GM18520 (cell line): ENCODE measurements around the gene RNFT2.
"Not testable (repeated sequence)": the region's sequence is repeated elsewhere in the genome, so short reads cannot be mapped to it uniquely, and the experiment has no call there.

Experiments
- ATAC-seq: cut with Tn5 transposase; IDR thresholded peaks from one replicate; pipeline ENCODE4 v1.9.1; 2021; ENCODE audit not compliant: unreplicated experiment

Gene RNFT2

GRCh38 chr12:116710370-116711150 lies 27.6 kb upstream of the RNFT2 start:
- ATAC-seq: no peak

DNA sequence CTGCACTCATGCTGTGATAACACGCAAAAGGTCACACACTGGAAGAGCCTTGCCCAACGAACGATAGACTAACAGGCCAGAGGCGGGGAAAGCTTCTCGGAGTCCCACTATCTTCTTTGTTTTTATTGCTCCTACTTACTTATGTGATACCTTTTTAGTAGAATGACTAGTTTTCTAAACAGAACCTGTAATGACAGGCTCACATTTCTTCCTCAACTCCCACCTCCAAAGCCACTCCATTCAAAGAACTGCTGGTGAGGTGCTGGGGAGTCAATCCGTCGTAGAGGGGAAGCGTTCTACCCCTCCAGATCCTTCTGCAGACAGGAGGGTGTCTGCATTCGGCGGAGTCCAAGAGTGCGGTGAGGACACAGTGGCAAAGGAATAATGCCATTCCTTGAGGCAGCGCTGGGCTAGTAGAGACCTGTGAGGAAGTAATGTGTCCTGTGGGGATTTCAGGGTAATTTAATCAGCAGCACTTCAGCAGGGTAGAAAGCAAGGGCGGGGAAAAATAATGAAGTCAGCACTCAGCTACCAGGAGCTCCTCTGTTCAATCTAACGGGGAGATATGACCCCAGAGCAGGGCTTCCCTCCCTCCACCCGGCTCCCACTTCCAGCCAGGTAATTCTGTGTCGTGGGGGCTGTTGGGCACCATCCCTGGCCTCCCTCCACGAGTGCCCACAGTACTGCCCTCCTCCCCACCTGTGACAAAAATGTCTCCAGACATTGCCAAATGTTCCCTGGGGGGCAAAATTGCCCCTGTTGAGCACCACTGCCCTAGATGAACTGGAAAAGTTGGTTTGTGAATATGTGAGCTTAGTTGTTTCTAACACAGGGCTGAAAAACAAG lies 25.4 kb upstream of the RNFT2 start:
- no peak for ATAC-seq

DNA sequence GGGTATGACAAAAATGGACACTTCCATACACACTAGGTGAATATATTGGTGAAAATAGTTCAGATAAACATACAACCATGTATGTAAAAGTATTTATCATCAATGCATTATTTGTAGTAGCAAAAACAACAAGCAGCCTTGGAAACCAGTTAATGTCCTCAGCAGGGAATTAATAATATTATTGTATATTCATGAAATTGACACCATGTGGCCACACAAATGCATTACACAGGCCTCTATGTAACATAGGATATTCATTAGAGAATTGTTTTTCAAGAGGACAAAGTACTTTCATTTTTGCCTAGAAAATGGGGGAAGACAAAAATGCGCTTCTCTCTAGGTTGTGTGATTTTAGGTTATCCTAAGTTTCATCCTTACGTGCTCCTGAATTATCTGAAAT lies 24.6 kb upstream of the RNFT2 start:
- no peak for ATAC-seq

DNA sequence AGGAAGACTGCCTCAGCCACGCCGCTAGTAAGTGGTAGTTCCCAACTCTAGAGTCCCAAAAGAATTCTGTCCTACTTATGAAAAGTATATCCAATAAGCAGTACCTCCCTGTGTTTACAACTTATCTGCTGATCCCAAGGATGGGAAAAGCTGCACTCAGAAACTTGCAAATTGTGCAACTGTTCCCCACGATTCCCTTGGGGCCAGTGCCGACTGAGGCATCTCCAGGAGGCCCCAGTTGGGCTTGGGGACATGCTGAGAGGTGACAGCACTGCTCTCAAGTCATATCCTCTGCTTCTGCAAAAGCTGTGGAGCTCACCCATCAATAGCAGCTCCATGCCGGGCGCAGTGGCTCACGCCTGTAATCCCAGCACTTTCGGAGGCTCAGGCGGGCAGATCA lies 23.9 kb upstream of the RNFT2 start:
- ATAC-seq: no peak

DNA sequence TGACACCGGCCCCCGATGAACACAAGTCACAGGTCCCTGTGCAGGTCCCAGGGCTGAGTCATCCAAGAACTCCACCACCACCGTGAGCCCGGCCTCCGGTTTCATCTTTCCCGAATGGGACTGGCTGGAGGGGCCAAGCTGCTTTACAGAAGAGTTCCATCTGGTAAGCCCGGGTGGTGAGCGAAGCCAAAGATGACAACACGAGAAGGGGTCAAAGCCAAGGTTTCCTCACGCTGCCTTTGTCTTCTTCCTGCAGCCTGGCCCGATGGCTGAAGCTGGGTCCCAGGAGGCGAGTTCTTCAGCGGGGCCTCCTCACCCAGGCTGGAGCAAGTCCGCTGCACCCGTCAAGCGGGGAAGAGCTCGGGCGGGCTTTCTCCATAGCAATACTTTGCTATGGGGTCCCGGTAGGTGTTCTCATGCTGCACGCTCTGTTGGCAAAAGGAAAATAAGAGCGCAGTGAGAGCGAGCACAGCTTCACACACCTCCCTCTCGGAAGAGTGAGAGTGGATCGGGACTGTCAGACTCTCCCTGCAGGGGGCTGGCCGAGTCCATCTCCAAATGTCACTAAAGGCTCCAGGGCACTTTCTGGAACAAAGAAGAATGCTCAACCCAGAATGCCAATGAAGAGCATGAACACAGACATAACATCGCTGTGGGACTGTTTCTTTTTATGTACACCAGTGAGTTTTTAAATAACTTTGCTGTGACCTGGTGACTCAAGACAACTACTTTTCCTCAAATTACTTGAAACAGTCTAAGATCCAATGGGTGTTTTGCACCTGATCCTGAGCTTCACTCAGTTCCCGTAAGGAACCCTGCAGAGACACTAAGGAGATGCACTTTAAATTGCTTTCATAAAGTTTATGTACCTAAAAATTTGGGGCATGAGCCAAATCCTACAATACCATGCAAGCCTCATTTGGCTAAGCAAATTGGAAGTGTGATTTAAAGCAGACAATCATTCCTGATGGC lies 20.4 kb upstream of the RNFT2 start:
- ATAC-seq: no peak

- ATAC-seq: no peak
Measured at GRCh38 chr12:116718655-116719454, 19.3 kb upstream of the RNFT2 start.

- no peak for ATAC-seq
Measured at GRCh38 chr12:116719731-116720528, 18.2 kb upstream of the RNFT2 start.

DNA sequence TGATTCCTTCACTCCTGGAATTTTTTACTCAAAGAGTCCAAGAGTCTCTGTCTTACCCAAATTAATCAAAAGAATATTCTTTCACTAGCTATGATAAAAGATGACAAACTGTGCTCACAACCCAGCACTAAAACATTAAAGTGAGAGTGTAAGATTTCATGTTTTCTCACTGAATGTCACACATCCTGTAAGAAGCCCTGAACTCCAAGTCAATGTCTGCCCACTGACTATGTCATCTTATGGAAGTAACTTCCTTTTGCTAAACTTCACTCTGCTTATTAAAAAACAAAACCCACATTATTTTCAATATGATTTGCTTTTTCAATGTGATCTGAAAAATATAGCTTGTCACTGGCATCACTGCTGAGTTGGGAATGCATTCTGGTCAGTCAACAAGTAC lies 15.9 kb upstream of the RNFT2 start:
- no peak for ATAC-seq

DNA sequence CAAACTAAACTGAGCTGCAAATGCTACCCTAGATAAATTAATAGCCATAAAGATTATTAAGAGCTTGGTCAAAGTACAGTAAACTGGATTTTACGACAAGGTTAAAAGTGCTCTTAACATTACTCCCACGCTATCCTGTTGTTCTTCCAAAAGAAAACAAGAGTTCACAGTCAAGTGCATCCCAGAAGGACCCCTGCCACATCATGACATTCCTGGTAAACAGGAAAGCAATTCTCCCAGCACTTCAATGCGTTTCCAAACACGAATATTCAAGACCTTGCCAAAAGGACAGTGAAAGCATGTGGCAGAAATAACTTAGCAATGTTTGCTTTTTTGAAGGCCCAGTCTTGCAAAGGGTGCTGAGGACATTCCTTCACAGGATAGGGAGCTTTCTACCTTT lies 11.4 kb upstream of the RNFT2 start:
- ATAC-seq: no peak

DNA sequence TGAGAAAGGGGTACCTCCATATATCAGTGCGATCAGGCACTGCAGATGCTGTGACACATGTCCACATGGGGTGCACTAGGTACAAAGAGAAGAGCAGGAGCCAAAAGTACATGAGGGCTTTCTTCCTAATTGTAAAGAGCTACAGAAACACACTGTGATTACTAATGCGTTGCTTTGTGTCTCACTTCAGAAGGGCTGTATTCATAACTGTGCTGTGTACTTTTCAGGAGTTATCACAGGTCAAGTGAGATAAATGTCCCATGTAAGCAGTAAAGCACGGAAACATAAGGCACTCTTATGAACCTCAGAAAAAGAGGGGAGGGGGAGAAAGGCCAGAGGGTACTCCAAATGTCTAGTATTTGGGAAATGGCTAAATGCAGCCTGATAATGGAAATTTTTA lies 10.9 kb upstream of the RNFT2 start:
- ATAC-seq: no peak

DNA sequence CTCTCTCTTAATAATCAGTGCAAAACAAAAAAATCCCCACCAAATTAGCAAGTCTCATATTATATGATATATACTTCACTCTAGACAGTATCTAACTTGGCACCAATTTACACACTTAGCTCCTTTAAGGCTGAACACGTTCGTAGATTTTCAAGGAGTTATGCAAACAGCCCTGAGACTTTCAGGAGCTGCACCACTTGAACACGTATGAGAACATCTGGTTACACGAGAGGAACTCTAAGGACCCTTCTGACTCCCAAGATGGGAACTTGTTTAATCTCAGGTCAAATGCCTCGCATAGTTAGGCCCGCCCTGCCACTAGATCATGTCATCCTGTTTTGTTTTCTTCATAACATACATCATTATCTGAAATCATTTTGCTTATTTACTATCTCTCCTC lies 10.2 kb upstream of the RNFT2 start:
- ATAC-seq: no peak

DNA sequence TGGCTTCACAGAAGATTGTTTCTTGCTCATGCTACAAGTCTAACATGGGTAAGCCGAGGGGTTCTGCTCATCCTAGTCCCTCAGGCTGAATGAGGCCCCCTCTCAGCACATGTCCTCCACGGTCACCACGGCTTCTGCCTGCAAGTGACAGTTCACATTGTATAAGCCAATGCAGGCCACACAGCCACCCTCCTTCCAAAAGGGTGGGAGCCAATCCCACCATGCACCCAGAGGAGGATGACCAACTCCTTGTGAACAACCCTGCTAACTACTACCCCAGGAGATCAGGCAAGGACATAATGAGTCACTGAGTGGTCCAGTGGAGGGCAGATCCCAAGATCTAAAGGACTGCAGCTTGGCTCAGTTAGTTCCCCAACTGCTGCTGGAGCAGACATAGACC lies 6.3 kb upstream of the RNFT2 start:
- no peak for ATAC-seq

DNA sequence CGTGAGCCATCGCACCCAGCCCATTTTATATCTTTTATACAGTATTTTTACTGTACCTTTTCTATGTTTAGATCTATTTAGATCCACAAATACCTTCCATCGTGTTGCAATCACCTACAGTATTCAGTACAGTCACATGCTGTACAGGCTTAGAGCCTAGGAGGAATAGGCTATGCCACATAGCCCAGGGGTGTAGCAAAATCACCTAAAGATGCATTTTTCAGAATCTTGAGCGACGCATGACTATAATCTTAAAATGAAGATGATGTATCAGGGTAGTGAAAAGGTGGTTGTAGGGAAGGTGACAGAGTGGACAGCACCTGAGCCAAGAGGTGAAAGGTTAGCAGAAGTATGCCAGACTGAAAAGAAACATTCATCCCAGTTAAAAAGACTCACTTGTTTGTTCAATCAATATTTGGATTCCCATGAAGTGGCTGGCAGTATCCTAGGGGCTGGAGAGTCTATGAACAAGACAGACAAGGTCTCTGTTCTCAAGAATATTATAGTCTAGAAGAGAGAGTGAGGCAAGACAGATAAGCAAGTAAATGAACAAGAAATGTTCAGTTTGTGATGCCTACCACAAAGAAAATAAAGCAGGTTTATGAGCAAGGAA lies 3.9 kb upstream of the RNFT2 start:
- no peak for ATAC-seq

- ATAC-seq: no peak
Measured at GRCh38 chr12:116735084-116735483, 3.0 kb upstream of the RNFT2 start.

GRCh38 chr12:116735951-116736599 lies 2.0 kb upstream of the RNFT2 start:
- ATAC-seq: no peak

DNA sequence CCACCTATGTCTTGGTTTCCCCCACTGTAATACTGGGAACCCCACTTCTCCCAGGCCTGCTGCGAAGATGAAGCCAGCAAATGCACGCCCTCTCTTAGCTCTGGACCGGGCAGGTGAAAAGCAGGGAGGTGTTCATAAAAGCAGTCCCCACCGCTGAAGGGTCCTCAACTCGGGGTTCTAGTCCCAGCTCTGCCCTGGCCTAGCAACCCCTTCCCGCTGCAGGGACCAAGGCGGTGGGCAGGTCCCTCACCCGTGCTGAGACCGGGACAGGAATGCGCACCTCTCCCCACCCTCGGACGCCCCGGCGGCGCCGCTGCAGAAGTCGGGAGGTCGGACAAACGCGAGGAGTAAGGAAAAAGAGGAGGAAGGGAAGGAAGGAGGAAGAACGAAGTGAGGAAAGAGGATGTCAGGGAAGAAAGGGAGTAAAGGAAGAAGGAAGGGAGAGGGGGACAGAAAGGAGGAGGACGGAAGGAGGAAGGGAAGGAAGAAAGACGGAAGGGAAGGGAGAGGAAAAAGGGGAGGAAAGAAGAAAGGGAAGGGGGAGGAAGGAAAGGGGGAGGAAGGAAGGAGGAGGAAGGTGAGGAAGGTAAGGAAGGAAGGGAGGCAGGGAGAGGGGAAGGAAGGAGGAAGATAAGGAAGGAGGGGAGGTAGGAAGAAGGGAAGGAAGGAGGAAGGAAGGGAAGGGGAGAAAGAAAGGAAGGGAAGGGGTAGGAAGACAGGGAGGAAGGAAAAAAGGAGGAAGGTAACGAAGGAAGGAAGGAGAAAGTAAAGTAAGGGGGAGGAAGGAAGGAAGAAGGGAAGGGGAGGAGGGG lies 947 bp upstream of the RNFT2 start:
- no peak for ATAC-seq

DNA sequence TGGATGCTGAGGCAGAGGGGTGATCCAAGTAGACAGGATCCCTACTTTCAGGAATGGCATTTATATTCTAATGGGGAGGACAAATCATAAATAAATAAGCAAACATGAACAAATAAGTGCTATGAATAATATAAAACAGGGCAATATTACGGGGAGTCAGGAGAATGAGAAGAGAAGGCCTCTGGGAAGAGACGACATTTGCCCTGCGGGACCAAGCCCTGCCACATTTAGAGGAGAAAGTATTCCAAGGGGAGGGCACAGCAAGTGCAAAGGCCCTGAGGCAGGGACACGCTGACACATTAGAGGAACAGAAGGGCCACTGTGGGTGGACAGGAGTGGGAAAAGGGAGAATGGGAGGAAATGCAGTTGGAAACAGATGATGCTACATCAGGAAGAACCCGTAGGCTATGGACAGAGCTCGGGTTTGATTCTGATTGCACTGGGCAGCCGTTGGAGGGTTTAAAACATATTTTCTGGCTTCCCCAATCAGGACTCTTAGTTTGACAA lies 1.3 kb downstream of the RNFT2 start:
- no peak for ATAC-seq

GRCh38 chr12:116742787-116743186 lies 4.7 kb downstream of the RNFT2 start:
- not testable (repeated sequence) for ATAC-seq
